Muscle layer of colon (tissue), 2 donors: ENCODE measurements around the gene PLD6.
"Not testable (repeated sequence)": the region's sequence is repeated elsewhere in the genome, so short reads cannot be mapped to it uniquely, and the experiment has no call there.

Source experiments
- H3K27ac ChIP-seq: one replicate; pipeline ENCODE4 v1.7.0; 2013; ENCODE audit warnings: low read depth, mild to moderate bottlenecking, low read length, moderate library complexity
- H3K27me3 ChIP-seq, 2 donors: one replicate each; pipeline ENCODE4 v1.7.0; 2013; ENCODE audit warnings: low read length in 2 of 2, mild to moderate bottlenecking in 2 of 2; ENCODE audit not compliant: insufficient read depth in 2 of 2, control insufficient read depth in 1 of 2
- H3K36me3 ChIP-seq: one replicate; pipeline ENCODE4 v1.7.0; 2013; ENCODE audit warnings: mild to moderate bottlenecking, low read length; ENCODE audit not compliant: insufficient read depth
- H3K4me1 ChIP-seq: one replicate; pipeline ENCODE4 v1.7.0; 2013; ENCODE audit warnings: mild to moderate bottlenecking, low read length; ENCODE audit not compliant: insufficient read depth
- H3K4me3 ChIP-seq, 2 donors: one replicate each; pipeline ENCODE4 v1.7.0; 2013; ENCODE audit warnings: low read length in 2 of 2, low read depth in 1 of 2, mild to moderate bottlenecking in 1 of 2, moderate library complexity in 1 of 2
- H3K9ac ChIP-seq: one replicate; pipeline ENCODE4 v1.7.0; 2013; ENCODE audit warnings: low read length
- H3K9me3 ChIP-seq: one replicate; pipeline ENCODE4 v1.7.0; 2013; ENCODE audit warnings: mild to moderate bottlenecking, low read length
- donor health status: abdominal sarcoma.
- donor health status: Adenocarcinoma of cecum.

PLD6 gene

GRCh38 chr17:17206124-17206912, at the start of gene PLD6:
PLD6 (minus strand) TSS chr17:17206333; CDS start chr17:17206286, 47 bp downstream.
- H3K36me3 ChIP-seq, result peaks cover 11% of the 10 kb centered on the region
- no peaks in the 10 kb centered on the region for H3K27me3 ChIP-seq
- peak within 1 kb of the TSS; percentile 53 for H3K9ac ChIP-seq
- H3K4me3 ChIP-seq, result peak within 1 kb of the TSS; percentile 52 to 58
- peaks cover 46% of the 10 kb centered on the region for H3K4me1 ChIP-seq
- no peaks in the 10 kb centered on the region for H3K9me3 ChIP-seq
- peak within 1 kb of the TSS; percentile 98 for H3K27ac ChIP-seq

- H3K27me3 ChIP-seq, H3K27ac ChIP-seq, H3K4me3 ChIP-seq, H3K9me3 ChIP-seq, H3K4me1 ChIP-seq, H3K9ac ChIP-seq: not testable (repeated sequence)
- peaks cover 53% of the 10 kb centered on the region for H3K36me3 ChIP-seq
Measured at GRCh38 chr17:17255689-17256088, 49.6 kb upstream of the PLD6 start.

- Histone ChIP-seq H3K36me3 (peaks cover 37% of the 10 kb centered on the region), H3K9ac (no peak overlapping the region), H3K27me3 (no peaks in the 10 kb centered on the region), H3K4me1 (no peaks in the 10 kb centered on the region), H3K9me3 (no peaks in the 10 kb centered on the region), H3K27ac (no peak overlapping the region), H3K4me3 (no peak overlapping the region)
Measured at GRCh38 chr17:17254036-17254435, 47.9 kb upstream of the PLD6 start.

- Histone ChIP-seq H3K4me3 (no peak overlapping the region), H3K27ac (no peak overlapping the region), H3K27me3 (no peaks in the 10 kb centered on the region), H3K36me3 (peaks cover 36% of the 10 kb centered on the region), H3K9ac (no peak overlapping the region), H3K9me3 (no peaks in the 10 kb centered on the region), H3K4me1 (no peaks in the 10 kb centered on the region)
Measured at GRCh38 chr17:17253406-17253805, 47.3 kb upstream of the PLD6 start.

GRCh38 chr17:17252149-17252661, 46.1 kb upstream of the PLD6 start:
- Histone ChIP-seq H3K36me3 (peaks cover 47% of the 10 kb centered on the region), H3K9me3 (no peaks in the 10 kb centered on the region), H3K9ac (no peak overlapping the region), H3K27ac (no peak overlapping the region), H3K27me3 (no peaks in the 10 kb centered on the region), H3K4me3 (no peak overlapping the region), H3K4me1 (no peaks in the 10 kb centered on the region)

GRCh38 chr17:17246879-17247278, 40.7 kb upstream of the PLD6 start:
- no peaks in the 10 kb centered on the region for H3K4me1 ChIP-seq
- no peak overlapping the region for H3K9ac ChIP-seq
- peaks cover 34% of the 10 kb centered on the region for H3K36me3 ChIP-seq
- H3K27me3 ChIP-seq, result no peaks in the 10 kb centered on the region
- no peak overlapping the region for H3K4me3 ChIP-seq
- no peak overlapping the region for H3K27ac ChIP-seq
- no peaks in the 10 kb centered on the region for H3K9me3 ChIP-seq

- Histone ChIP-seq H3K4me3 (no peak overlapping the region), H3K4me1 (no peaks in the 10 kb centered on the region), H3K36me3 (peaks cover 25% of the 10 kb centered on the region), H3K27me3 (no peaks in the 10 kb centered on the region), H3K27ac (no peak overlapping the region), H3K9me3 (no peaks in the 10 kb centered on the region), H3K9ac (no peak overlapping the region)
Measured at GRCh38 chr17:17243163-17243562, 37.0 kb upstream of the PLD6 start.

GRCh38 chr17:17242246-17242645, 36.1 kb upstream of the PLD6 start:
- no peak overlapping the region for H3K9ac ChIP-seq
- no peak overlapping the region for H3K4me3 ChIP-seq
- H3K36me3 ChIP-seq, result peaks cover 16% of the 10 kb centered on the region
- no peaks in the 10 kb centered on the region for H3K4me1 ChIP-seq
- no peak overlapping the region for H3K27ac ChIP-seq
- no peaks in the 10 kb centered on the region for H3K27me3 ChIP-seq
- no peaks in the 10 kb centered on the region for H3K9me3 ChIP-seq

GRCh38 chr17:17241656-17242055, 35.5 kb upstream of the PLD6 start:
- no peak overlapping the region for H3K27ac ChIP-seq
- H3K36me3 ChIP-seq, result peaks cover 10% of the 10 kb centered on the region
- no peaks in the 10 kb centered on the region for H3K27me3 ChIP-seq
- H3K9me3 ChIP-seq, result no peaks in the 10 kb centered on the region
- no peak overlapping the region for H3K4me3 ChIP-seq
- H3K9ac ChIP-seq, result no peak overlapping the region
- no peaks in the 10 kb centered on the region for H3K4me1 ChIP-seq

- Histone ChIP-seq H3K4me1 (peaks cover 7% of the 10 kb centered on the region), H3K9me3 (no peaks in the 10 kb centered on the region), H3K27ac (no peak overlapping the region), H3K4me3 (no peak overlapping the region), H3K36me3 (no peaks in the 10 kb centered on the region), H3K9ac (no peak overlapping the region), H3K27me3 (no peaks in the 10 kb centered on the region)
Measured at GRCh38 chr17:17239832-17240231, 33.7 kb upstream of the PLD6 start.

- Histone ChIP-seq H3K4me1 (peaks cover 7% of the 10 kb centered on the region), H3K36me3 (peaks cover 5% of the 10 kb centered on the region), H3K27ac (peak within 1 kb of the TSS; percentile 100)
Measured at GRCh38 chr17:17237026-17237799, 31.1 kb upstream of the PLD6 start, which contains the start of gene FLCN. FLCN (minus strand) TSS chr17:17237168; CDS start chr17:17228137, 9,031 bp downstream.

More at GRCh38 chr17:17237026-17237799, 31.1 kb upstream of the PLD6 start, which contains the start of gene FLCN:
- Histone ChIP-seq H3K4me3 (peak within 1 kb of the TSS; percentile 98 to 99), H3K9me3 (no peaks in the 10 kb centered on the region), H3K27me3 (no peaks in the 10 kb centered on the region), H3K9ac (peak within 1 kb of the TSS; percentile 96)
